ENCODE results near the gene GGT6. TPM values are rescaled to one million over a fixed set of nuclear protein-coding genes. Genes with fewer than 3 reads are reported as not detected.

Gene GGT6, protein sequence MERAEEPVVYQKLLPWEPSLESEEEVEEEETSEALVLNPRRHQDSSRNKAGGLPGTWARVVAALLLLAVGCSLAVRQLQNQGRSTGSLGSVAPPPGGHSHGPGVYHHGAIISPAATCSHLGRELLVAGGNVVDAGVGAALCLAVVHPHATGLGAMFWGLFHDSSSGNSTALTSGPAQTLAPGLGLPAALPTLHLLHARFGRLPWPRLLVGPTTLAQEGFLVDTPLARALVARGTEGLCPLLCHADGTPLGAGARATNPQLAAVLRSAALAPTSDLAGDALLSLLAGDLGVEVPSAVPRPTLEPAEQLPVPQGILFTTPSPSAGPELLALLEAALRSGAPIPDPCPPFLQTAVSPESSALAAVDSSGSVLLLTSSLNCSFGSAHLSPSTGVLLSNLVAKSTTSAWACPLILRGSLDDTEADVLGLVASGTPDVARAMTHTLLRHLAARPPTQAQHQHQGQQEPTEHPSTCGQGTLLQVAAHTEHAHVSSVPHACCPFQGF
- not detected in 5 replicates for total RNA-seq (2022; extraction: Qiagen RNA extraction; ENCODE audit: low read depth)

DNA sequence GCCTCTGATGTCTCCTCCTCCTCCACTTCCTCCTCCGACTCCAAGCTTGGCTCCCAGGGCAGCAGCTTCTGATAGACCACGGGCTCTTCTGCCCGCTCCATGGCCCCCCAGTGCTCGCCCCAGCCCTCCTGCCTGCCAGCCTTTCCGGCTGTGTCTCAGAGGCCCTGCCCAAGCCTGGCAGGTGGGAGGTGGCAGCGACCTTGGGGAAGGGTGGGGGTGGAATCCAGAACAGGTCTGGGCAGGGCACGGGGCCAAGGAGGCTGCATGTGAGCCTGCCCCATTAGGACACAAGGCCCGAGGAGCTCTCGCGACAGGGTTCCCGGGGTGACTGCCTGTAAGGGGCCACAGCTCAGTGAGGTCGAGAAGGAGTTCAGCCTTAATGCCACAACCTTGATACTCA, at the start of gene GGT6:
GGT6 (minus strand) TSS at position 157 of the 400 bp plus-strand sequence; CDS start at position 101, 56 bp downstream.

DNA sequence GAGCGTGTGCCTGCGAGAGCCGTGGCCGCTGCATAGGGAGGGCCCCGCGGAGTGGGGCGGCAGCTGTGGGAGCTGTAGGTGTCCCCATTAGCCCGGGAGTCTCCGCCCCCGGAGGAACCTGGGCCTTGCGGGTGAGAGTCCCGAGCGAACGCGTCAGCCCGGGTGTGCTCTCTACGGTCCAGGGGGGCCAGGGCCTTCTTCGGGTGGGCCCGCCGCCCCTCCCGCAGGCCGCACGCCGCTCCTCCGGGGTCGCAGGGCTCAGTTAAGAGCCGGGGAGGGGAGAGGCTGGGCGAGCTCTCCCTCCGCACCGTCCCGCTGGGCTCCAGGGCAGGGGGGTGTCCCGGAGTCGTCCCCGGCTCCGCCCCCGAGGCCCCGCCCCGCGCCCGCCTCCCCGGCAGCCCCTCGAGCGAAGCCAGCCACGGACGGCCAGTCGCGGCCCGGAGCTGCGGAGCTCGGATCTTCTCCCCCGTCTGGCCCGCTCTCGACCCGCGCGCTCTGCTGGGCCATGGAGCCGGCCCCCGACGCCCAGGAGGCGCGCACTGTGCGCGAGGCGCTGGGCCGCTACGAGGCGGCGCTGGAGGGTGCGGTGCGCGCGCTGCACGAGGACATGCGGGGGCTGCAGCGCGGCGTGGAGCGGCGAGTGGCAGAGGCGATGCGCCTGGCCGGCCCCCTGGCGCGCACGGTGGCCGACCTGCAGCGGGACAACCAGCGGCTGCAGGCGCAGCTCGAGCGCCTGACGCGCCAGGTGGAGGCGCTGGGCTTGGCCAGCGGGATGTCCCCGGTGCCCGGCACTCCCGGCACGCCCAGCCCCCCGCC, 23.9 kb upstream of the GGT6 start, which contains the start of gene SMTNL2:
SMTNL2 (plus strand) TSS at position 429 of the 816 bp plus-strand sequence; CDS start at position 506, 77 bp downstream.

DNA sequence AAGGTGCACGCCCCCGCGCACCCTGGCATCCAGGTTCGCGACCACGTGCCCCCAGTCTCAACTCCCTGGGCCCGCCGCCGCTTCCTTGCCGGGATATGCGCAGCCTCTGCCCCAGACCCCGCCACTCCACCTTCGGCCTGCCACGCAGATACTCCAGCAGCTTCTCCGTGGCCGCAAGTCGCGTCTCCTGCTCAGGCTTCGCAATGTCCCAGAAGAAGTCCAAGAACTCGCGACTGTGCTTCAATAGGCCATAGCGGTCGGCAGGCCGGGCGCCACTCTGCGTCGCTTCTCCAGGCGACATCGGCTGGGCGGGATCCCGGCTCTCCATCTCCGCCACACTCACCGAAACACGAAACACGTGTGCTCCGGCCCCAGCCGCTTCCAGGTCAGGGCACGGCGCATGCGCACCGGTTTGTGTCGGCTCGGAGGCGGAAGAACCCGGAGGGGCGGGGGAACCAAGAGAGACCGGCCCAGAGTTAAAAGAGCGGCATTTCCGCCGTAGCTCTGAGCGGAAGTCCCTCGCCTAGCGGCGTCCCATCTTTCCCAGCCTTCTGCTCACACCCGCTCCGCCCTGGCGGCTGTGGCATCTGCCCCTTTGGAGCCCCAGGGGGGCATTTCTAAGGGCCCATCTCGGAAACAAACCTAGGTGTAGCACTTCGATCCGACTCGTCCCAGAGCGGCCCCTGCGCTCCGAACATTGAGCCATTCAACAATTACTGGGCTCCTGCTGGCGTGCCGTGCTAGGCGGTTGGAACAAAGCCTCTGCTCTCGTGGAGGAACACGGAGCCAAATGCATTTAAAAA, 5.2 kb downstream of the GGT6 start, which contains the start of gene MYBBP1A:
MYBBP1A (minus strand) TSS at position 388 of the 803 bp plus-strand sequence; CDS start at position 328, 60 bp downstream.

Other genes starting within 250 kb of the GGT6 start
- 76.5 to 93.7 TPM (median 87.3 TPM) in 5 replicates for gene UBE2G1, start 193.9 kb downstream of the GGT6 start, total RNA-seq (2022; extraction: Qiagen RNA extraction; ENCODE audit: low read depth)
- gene SPNS3, start 126.6 kb downstream of the GGT6 start, total RNA-seq (2022; extraction: Qiagen RNA extraction; ENCODE audit: low read depth) = 0.12 TPM in 1 of 5 replicates, not detected in the others
- gene SPNS2, start 61.7 kb downstream of the GGT6 start, total RNA-seq (2022; extraction: Qiagen RNA extraction; ENCODE audit: low read depth) = 10.8 to 21.8 TPM (median 16.4 TPM) in 5 replicates
- gene MYBBP1A, start 5.2 kb downstream of the GGT6 start, total RNA-seq (2022; extraction: Qiagen RNA extraction; ENCODE audit: low read depth) = 88.6 to 111 TPM (median 104 TPM) in 5 replicates
- 0.37 to 1.3 TPM (median 0.64 TPM) in 5 replicates for gene SMTNL2, start 24.0 kb upstream of the GGT6 start, total RNA-seq (2022; extraction: Qiagen RNA extraction; ENCODE audit: low read depth)
- 0.05 to 0.21 TPM (median 0.13 TPM) in 4 of 5 replicates, not detected in the other for gene ALOX15, start 81.1 kb upstream of the GGT6 start, total RNA-seq (2022; extraction: Qiagen RNA extraction; ENCODE audit: low read depth)
- 63.6 to 79.6 TPM (median 74.7 TPM) in 5 replicates for gene PELP1, start 143.6 kb upstream of the GGT6 start, total RNA-seq (2022; extraction: Qiagen RNA extraction; ENCODE audit: low read depth)
- gene ARRB2, start 150.1 kb upstream of the GGT6 start, total RNA-seq (2022; extraction: Qiagen RNA extraction; ENCODE audit: low read depth) = 44.5 to 71.7 TPM (median 59.7 TPM) in 5 replicates
- gene MED11, start 170.9 kb upstream of the GGT6 start, total RNA-seq (2022; extraction: Qiagen RNA extraction; ENCODE audit: low read depth) = 40.1 to 44.1 TPM (median 41.9 TPM) in 5 replicates
- gene ZMYND15, start 179.3 kb upstream of the GGT6 start, total RNA-seq (2022; extraction: Qiagen RNA extraction; ENCODE audit: low read depth) = 0.16 to 0.74 TPM (median 0.28 TPM) in 5 replicates
- 13.2 to 20.3 TPM (median 18.2 TPM) in 5 replicates for gene CXCL16, start 179.4 kb upstream of the GGT6 start, total RNA-seq (2022; extraction: Qiagen RNA extraction; ENCODE audit: low read depth)
- 0.40 to 1.3 TPM (median 0.70 TPM) in 5 replicates for gene TM4SF5, start 211.3 kb upstream of the GGT6 start, total RNA-seq (2022; extraction: Qiagen RNA extraction; ENCODE audit: low read depth)
- gene VMO1, start 225.8 kb upstream of the GGT6 start, total RNA-seq (2022; extraction: Qiagen RNA extraction; ENCODE audit: low read depth) = 0.78 to 1.4 TPM (median 0.85 TPM) in 5 replicates
- gene GLTPD2, start 228.4 kb upstream of the GGT6 start, total RNA-seq (2022; extraction: Qiagen RNA extraction; ENCODE audit: low read depth) = not detected in 5 replicates
- gene PSMB6, start 235.6 kb upstream of the GGT6 start, total RNA-seq (2022; extraction: Qiagen RNA extraction; ENCODE audit: low read depth) = 459 to 505 TPM (median 496 TPM) in 5 replicates
- 20.8 to 27.3 TPM (median 25.4 TPM) in 5 replicates for gene PLD2, start 246.6 kb upstream of the GGT6 start, total RNA-seq (2022; extraction: Qiagen RNA extraction; ENCODE audit: low read depth)